HTR-8/SVneo (cell line): Measurements from ENCODE around the gene PCDHA9.
"Not testable (repeated sequence)": the region's sequence is repeated elsewhere in the genome, so short reads cannot be mapped to it uniquely, and the experiment has no call there.

Source experiments
- DNase-seq: peaks from one replicate; pipeline ENCODE4 v3.0.0; 2011; ENCODE audit warnings: low spot score, mixed read lengths; ENCODE audit not compliant: insufficient read length
- FAIRE-seq: peaks from 2 replicates; lab custom pipeline; 2011; peaks lifted over from hg19 to GRCh38; lab: Jason Lieb, UNC

The PCDHA9 gene

GRCh38 chr5:140829511-140830501 is 18.4 kb upstream of the PCDHA9 start:
- FAIRE-seq, DNase-seq: not testable (repeated sequence)

GRCh38 chr5:140833993-140834392 is 14.2 kb upstream of the PCDHA9 start, which contains the start of gene PCDHA7:
TSS of gene PCDHA7 (plus strand) at chr5:140834269. CDS start at chr5:140834384, 115 bp downstream.
- no peak for FAIRE-seq
- DNase-seq = no peak

GRCh38 chr5:140834439-140835008 is 13.7 kb upstream of the PCDHA9 start:
- DNase-seq, FAIRE-seq: not testable (repeated sequence)

GRCh38 chr5:140835622-140836510 is 12.3 kb upstream of the PCDHA9 start:
- FAIRE-seq (no peak), DNase-seq (no peak)

- FAIRE-seq = no peak
- DNase-seq = peak; percentile 43
Observed at GRCh38 chr5:140840978-140841962, 6.9 kb upstream of the PCDHA9 start, which contains the start of gene PCDHA8. TSS of gene PCDHA8 (plus strand) at chr5:140841187. CDS start at chr5:140841322, 135 bp downstream.

GRCh38 chr5:140842798-140843733 is 5.1 kb upstream of the PCDHA9 start:
- no peak for FAIRE-seq
- DNase-seq = no peak

- not testable (repeated sequence) for DNase-seq, FAIRE-seq
Observed at GRCh38 chr5:140849831-140850634, 1.9 kb downstream of the PCDHA9 start.

GRCh38 chr5:140855772-140856674 is 7.8 kb downstream of the PCDHA9 start, which contains the start of gene PCDHA10:
TSS of gene PCDHA10 (plus strand) at chr5:140855897. CDS start at chr5:140856049, 152 bp downstream.
- FAIRE-seq (no peak), DNase-seq (no peak)

- DNase-seq (no peak), FAIRE-seq (no peak)
Observed at GRCh38 chr5:140857177-140857986, 9.2 kb downstream of the PCDHA9 start.

- DNase-seq (no peak), FAIRE-seq (no peak)
Observed at GRCh38 chr5:140857987-140858240, 9.7 kb downstream of the PCDHA9 start.

- DNase-seq (no peak), FAIRE-seq (no peak)
Observed at GRCh38 chr5:140862441-140863295, 14.5 kb downstream of the PCDHA9 start.

GRCh38 chr5:140868721-140869554 is 20.8 kb downstream of the PCDHA9 start, which contains the start of gene PCDHA11:
TSS of gene PCDHA11 (plus strand) at chr5:140868957. CDS start at chr5:140869104, 147 bp downstream.
- DNase-seq (peak; percentile 53), FAIRE-seq (no peak)

GRCh38 chr5:140869555-140869886 is 21.3 kb downstream of the PCDHA9 start:
- no peak for FAIRE-seq

More at GRCh38 chr5:140869555-140869886, 21.3 kb downstream of the PCDHA9 start:
- peak; percentile 60 for DNase-seq
